Pons (tissue), 1 donor: Measurements from ENCODE around the gene MXD1.
"Not testable (repeated sequence)": the region's sequence is repeated elsewhere in the genome, so short reads cannot be mapped to it uniquely, and the experiment has no call there.

Experiments used
- DNase-seq: peaks from one replicate; pipeline ENCODE4 v3.0.0-alpha.2; 2016; ENCODE audit warnings: low spot score

MXD1 gene, protein sequence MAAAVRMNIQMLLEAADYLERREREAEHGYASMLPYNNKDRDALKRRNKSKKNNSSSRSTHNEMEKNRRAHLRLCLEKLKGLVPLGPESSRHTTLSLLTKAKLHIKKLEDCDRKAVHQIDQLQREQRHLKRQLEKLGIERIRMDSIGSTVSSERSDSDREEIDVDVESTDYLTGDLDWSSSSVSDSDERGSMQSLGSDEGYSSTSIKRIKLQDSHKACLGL

GRCh38 chr2:69914950-69915945 is at the start of gene MXD1:
Gene MXD1 (plus strand): TSS chr2:69915109. CDS start chr2:69915331, 222 bp downstream.
- no peak for DNase-seq

DNA sequence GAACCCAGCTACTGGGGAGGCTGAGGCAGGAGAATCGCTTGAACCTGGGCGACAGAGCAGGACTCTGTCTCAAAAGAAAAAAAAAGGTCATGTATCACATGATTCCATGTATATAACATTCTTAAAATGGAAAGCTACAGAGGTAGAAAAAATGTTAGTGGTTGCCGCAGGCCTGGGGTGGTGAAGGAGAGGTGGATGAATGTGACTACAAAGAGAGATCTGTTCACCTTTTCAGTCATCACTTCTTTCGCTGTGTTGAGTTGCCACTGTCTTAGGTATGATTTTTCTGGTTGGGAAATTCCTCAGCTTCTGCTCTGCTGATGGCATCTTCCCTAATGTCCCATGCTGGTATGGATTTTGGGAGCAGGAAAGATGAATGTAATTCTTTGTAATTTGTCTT is 26.5 kb upstream of the MXD1 start:
- DNase-seq = no peak

DNA sequence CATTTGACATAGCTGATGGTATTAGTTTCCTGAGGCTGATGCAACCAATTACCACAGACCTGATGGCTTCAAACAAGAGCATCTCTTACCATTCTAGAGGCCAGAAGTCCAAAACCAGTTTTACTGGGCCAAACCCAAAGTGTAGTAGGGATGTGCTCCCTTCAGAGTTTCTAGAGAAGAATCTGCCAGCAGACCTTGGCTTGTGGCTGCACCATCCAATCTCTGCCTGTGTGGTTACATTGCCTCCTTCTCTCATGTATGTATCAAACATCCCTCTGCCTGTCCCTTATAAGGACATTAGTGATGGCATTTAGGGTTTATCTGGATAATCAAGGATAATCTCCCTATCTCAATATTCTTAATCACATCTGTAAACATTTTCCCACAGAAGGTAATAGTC is 25.6 kb upstream of the MXD1 start:
- DNase-seq = no peak

- no peak for DNase-seq
Observed at GRCh38 chr2:69890881-69891280, 24.0 kb upstream of the MXD1 start.

DNA sequence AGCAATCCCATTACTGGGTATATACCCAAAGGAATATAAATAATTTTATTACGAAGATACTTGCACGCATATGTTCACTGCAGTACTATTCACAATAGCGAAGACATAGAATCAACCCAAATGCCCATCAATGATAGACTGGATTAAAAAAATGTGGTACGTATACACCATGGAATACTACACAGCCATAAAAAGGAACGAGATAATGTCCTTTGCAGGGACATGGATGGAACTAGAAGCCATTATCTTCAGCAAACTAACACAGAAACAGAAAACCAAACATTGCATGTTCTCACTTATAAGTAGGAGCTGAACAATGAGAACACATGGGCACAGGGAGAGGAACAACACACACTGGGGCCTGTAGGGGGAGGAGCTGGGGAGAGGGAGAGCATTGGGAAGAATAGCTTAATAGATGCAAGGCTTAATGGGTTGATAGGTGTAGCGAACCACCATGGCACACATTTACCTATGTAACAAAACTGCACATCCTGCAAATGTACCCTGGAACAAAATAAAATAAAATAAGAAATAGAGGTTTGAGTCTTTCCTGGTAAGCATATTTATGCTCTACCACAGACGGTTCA is 22.0 kb upstream of the MXD1 start:
- not testable (repeated sequence) for DNase-seq

DNA sequence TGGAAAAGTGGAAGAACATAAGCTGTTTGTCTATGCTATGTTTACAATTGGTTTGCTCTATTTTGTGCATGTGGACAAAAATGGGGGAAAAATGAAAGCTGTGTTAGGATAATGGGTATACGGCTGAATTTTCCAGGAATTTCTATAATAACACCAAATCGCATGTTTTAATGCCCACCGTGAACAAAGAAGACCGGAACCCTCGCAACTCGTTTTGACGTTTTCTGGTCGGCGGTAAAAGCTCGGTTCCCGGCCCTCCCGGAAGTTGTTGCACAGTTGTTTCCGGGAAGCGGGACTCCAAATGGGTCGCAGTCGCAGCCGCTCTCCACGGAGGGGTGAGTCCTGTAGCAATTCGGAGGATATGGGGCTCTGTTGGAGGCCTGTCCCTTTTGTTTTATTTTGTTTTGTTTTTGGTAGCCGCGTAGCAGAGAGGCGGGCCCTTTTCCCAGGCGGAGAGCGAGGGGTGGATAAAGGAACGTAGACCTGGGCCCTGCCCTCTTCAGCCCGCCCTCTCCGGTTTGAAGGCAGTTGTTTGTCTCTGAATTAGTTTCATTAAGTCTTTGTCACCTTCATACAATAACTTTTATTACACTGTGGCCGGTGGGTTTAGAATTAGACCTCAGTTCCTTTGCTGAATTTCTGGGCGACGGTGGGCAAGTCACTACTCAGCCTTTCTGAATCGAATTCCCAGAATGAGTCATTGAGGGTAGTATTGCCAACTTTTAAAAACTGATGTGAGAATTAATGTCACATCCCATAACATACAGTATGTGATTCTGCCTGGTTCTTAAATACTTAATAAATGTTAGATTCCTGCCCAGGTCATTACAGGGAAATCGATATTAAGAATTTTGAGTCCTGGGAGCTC is 21.0 kb upstream of the MXD1 start, which contains the start of gene SNRNP27:
SNRNP27 (plus strand) TSS at position 273 of the 868 bp plus-strand sequence; CDS start at position 302, 29 bp downstream.
- DNase-seq = peak; percentile 74

DNA sequence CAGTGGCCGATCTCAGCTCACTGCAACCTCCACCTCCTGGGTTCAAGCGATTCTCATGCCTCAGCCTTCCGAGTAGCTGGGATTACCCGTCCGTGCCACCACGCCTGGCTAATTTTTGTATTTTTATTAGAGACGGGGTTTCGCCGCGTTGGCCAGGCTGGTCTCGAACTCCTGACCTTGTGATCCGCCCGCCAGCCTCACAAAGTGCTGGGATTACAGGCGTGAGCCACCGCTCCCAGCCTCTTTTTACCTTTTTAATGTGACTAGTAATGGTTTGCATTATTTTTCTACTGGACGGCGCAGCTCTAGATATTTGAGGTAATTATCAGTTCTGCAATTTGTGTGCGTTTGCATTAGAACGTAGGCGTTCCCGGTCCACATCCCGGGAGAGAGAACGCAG is 20.2 kb upstream of the MXD1 start:
- not testable (repeated sequence) for DNase-seq

- DNase-seq = no peak
Observed at GRCh38 chr2:69902213-69902922, 12.5 kb upstream of the MXD1 start.

GRCh38 chr2:69907216-69907615 is 7.7 kb upstream of the MXD1 start:
- DNase-seq = no peak

GRCh38 chr2:69911985-69912563 is 2.8 kb upstream of the MXD1 start:
- DNase-seq = peak; percentile 92

DNA sequence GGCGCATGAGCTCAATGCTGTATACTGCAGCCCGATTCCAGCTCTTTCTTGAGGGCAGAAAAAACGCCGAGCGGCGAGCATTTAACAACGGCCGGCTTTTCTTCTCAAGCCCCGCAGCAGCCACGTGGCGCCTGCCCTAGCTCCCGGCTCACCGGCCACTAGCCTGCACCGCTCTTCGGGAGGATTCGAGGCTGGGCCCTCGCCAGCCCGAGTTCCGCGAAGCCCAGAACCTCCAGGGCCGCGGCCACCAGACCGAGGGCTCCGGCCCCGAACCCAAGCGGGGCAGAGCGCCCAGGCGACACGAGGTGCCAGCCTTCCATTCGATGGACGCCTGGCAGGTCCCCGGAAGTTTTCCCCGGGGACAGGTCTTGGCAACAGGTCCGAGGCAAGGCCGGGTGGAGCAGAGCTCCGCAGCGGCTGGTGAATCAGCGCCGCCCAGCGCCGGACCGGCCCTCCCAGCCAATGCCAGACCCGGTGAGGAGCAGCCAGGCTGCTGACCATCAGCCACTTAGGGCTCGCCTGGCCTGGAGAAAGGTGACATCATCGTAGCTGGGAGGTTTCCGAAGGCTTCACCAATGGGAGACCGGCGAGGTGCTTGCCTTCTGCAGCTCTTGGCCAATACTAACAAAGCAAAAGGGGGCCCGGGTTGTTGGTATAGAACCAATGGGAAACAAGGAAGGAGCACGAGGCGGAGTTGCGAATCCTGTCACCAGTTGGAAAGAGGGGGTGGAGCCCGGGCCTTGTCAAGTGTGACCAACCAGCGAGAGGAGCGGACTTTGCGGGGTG is 552 bp upstream of the MXD1 start:
- DNase-seq = peak; percentile 100

DNA sequence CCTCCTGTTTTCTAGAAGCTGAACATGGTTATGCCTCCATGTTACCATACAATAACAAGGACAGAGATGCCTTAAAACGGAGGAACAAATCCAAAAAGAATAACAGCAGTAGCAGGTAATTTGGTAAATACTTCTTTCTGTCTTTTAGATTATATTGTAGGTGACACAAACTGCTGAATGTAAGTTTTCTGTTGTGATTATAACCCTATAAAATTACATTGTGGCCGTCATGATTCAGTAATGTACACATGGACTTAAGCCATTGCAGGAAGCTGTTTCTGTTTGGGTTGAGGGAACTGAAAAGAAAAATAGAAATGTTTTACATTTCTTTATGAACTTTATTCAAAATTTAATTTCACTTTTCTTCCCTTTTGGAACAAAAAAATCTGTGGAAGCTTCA is 1.2 kb downstream of the MXD1 start:
- DNase-seq = no peak

- no peak for DNase-seq
Observed at GRCh38 chr2:69917852-69918251, 2.9 kb downstream of the MXD1 start.

DNA sequence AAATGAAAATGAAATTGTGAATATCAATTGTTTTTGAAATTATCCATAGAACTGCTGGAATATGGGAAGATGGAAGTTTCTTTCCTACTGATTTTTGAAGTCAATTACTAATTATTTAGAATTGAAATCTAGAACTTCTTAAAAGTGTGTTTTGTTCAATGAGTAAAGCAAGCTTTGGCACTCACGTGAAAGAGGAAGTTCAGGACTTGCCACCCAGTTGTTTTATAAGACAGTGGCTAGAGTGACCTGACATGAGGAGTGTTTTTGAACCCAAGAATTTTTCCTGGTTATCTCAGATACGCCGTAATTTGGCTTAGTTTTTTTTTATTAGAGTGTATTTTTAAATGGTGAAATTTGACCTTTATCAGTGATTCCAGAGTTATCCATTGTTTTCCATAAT is 3.5 kb downstream of the MXD1 start:
- no peak for DNase-seq

DNA sequence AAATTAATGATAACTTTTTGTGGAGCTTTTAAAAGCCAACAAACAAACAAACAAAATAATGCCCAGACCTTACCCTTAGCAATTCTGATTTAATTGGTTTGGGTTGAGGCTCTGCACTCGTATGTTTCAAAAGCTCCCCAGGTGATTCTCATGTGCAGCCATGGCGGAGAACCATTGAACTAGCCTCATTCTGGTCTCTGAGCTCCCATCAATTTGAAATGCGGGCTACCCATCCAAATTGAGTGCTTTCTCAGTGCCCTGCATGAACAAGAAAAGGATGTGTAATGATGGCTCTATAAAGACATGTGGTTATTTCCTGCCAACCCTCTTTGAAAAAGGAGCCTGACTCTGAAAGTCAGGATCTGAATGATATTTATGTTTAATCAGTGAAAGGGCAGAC is 8.2 kb downstream of the MXD1 start:
- DNase-seq = no peak

DNA sequence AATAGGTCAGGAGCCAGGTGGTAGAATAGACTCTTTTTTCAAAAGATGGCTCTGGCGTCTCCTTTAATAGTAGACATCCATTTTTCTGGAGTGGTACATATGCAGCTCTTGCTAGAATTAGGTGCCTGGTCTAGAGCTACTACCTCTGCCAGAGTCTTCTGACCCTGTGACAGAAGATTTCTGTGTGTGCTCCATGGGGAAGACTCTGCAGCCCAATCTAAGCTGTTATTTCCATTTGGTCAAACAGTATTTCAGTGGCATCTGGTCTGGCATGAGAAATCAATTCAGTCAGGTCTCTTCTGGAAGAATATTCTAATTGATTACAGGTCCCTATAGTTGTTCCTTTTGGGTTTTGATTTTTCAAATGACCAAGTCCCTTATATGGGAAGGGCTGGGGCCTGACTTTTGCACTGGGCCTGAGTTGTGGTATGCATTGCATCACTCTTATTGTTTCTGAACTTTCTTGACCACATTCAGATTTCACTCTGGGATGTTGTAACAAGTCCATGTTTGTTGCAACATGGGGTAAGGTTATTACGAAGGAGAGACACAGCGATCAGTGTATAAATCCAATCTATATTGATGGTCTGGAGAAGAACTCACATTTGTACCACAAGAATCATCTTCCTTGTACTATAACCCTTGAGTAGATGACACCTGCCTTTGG is 12.1 kb downstream of the MXD1 start:
- no peak for DNase-seq

GRCh38 chr2:69931832-69932595 is 17.1 kb downstream of the MXD1 start:
- DNase-seq = no peak

- no peak for DNase-seq
Observed at GRCh38 chr2:69932596-69932922, 17.6 kb downstream of the MXD1 start.
